ENCODE measurements around the gene GOLGA6L10.

GRCh38 chr15:82371656-82372055, 22.4 kb upstream of the GOLGA6L10 start:
- TF ChIP-seq E2F5 (CRISPR knock-in tag; IDR thresholded peaks at IDR 0.05), result no peak
- TF ChIP-seq NFE2L1 (tag; IDR thresholded peaks at IDR 0.05; ENCODE audit: borderline replicate concordance, low read depth), result no peak
- no peak for TF ChIP-seq ZNF431 (CRISPR knock-in tag; IDR thresholded peaks at IDR 0.05)

All from K562 (cell line).